RWPE2 (cell line): ENCODE data around the gene UBN2.

Source experiments
- ATAC-seq: fragments of 200-7000 bp; cut with Tn5 transposase; 3 replicates; pipeline ENCODE4 v1.9.1; 2021; ENCODE audit warnings: low read depth
- DNase-seq: peaks from one replicate; pipeline ENCODE4 v3.0.0-alpha.2; 2020; ENCODE audit warnings: low spot score
- H3K27ac ChIP-seq: fragments of 450-650 bp; 2 replicates; pipeline ENCODE4 v1.5.1; 2017; ENCODE audit warnings: mild to moderate bottlenecking; ENCODE audit not compliant: poor library complexity, severe bottlenecking
- H3K27me3 ChIP-seq: fragments of 250-450 bp; sonication (Bioruptor Pico); 2 replicates; pipeline ENCODE4 v1.5.1; 2021; ENCODE audit warnings: mild to moderate bottlenecking, moderate library complexity; ENCODE audit not compliant: insufficient read depth, poor library complexity, severe bottlenecking
- H3K36me3 ChIP-seq: fragments of 250-450 bp; sonication (Bioruptor Pico); 2 replicates; pipeline ENCODE4 v1.5.1; 2020; ENCODE audit warnings: low read depth, mild to moderate bottlenecking, moderate library complexity
- H3K4me1 ChIP-seq: fragments of 250-450 bp; sonication (Bioruptor Pico); 2 replicates; pipeline ENCODE4 v1.5.1; 2021; ENCODE audit warnings: mild to moderate bottlenecking, moderate library complexity; ENCODE audit not compliant: insufficient read depth, poor library complexity, severe bottlenecking
- H3K4me3 ChIP-seq: fragments of 250-450 bp; sonication (Bioruptor Pico); 2 replicates; pipeline ENCODE4 v1.5.1; 2021; ENCODE audit warnings: mild to moderate bottlenecking, moderate library complexity; ENCODE audit not compliant: severe bottlenecking
- H3K9me3 ChIP-seq: fragments of 250-450 bp; sonication (Bioruptor Pico); 2 replicates; pipeline ENCODE4 v1.5.1; 2021; ENCODE audit warnings: mild to moderate bottlenecking, moderate library complexity; ENCODE audit not compliant: severe bottlenecking
- CTCF ChIP-seq: fragments of 450-650 bp; IDR thresholded peaks from one replicate; pipeline ENCODE4 v1.5.1; 2017; ENCODE audit warnings: mild to moderate bottlenecking, moderate library complexity; ENCODE audit not compliant: poor library complexity, severe bottlenecking

Gene UBN2

GRCh38 chr7:139284252-139284896 lies 53.3 kb downstream of the UBN2 start:
- TF ChIP-seq CTCF, result no peak
- DNase-seq, result no peak
- Histone ChIP-seq H3K4me3 (no peak overlapping the region), H3K4me1 (no peaks in the 10 kb centered on the region), H3K36me3 (peaks cover 28% of the 10 kb centered on the region), H3K9me3 (no peaks in the 10 kb centered on the region), H3K27ac (no peak overlapping the region), H3K27me3 (no peaks in the 10 kb centered on the region)
- no peak for ATAC-seq

GRCh38 chr7:139286144-139286543 lies 55.1 kb downstream of the UBN2 start:
- H3K4me3 ChIP-seq, result no peak overlapping the region
- DNase-seq, result no peak

GRCh38 chr7:139292821-139293220 lies 61.8 kb downstream of the UBN2 start:
- Histone ChIP-seq H3K27me3 (no peaks in the 10 kb centered on the region), H3K36me3 (peaks cover 15% of the 10 kb centered on the region; the same call in 1 of the 2 replicates), H3K27ac (no peak overlapping the region), H3K4me3 (no peak overlapping the region), H3K4me1 (no peaks in the 10 kb centered on the region), H3K9me3 (no peaks in the 10 kb centered on the region)
- no peak for TF ChIP-seq CTCF
- ATAC-seq (no peak), DNase-seq (no peak)

More at GRCh38 chr7:139286144-139286543, 55.1 kb downstream of the UBN2 start:
- no peak for ATAC-seq
- peaks cover 33% of the 10 kb centered on the region for H3K36me3 ChIP-seq
- H3K4me1 ChIP-seq, result no peaks in the 10 kb centered on the region
- H3K27me3 ChIP-seq, result no peaks in the 10 kb centered on the region
- H3K9me3 ChIP-seq, result no peaks in the 10 kb centered on the region
- TF ChIP-seq CTCF, result no peak
- H3K27ac ChIP-seq, result no peak overlapping the region

DNA sequence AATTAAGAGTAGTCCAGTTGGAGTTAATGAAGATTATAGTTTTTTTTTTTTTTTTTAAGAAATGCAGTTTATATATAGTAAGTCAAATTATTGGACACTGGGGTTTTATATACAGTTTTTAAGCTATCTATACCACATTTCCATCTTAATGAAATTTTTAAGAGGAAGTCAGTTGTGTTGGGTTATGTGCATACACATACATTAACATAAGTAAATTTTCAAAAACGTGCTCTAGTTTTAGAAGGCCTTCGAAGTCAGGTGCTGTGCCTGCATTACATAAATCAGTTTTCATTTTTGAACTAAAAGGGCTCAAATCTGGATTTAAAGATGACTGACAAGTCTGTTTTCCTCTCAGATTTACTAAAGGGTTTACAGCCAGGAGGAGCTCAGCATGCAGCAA lies 62.5 kb downstream of the UBN2 start:
- peaks cover 17% of the 10 kb centered on the region; the same call in 1 of the 2 replicates for H3K36me3 ChIP-seq
- TF ChIP-seq CTCF, result no peak
- H3K4me1 ChIP-seq, result no peaks in the 10 kb centered on the region
- no peak for DNase-seq
- H3K4me3 ChIP-seq, result no peak overlapping the region
- H3K27ac ChIP-seq, result no peak overlapping the region
- no peaks in the 10 kb centered on the region for H3K9me3 ChIP-seq
- no peaks in the 10 kb centered on the region for H3K27me3 ChIP-seq
- no peak for ATAC-seq

- Histone ChIP-seq H3K27me3 (no peaks in the 10 kb centered on the region), H3K4me1 (no peaks in the 10 kb centered on the region), H3K9me3 (no peaks in the 10 kb centered on the region), H3K4me3 (no peak overlapping the region), H3K36me3 (peaks cover 18% of the 10 kb centered on the region; the same call in 1 of the 2 replicates), H3K27ac (no peak overlapping the region)
- no peak for TF ChIP-seq CTCF
- no peak for DNase-seq
- ATAC-seq, result no peak
These were observed 63.2 kb downstream of the UBN2 start for GRCh38 chr7:139294241-139294640.
